ENCODE results near the gene ARPC1B. TPM values are rescaled to one million over a fixed set of nuclear protein-coding genes. Genes with fewer than 3 reads are reported as not detected.

ARPC1B gene
- total and polyA plus RNA-seq, 9 of the 15 experiments (the other 6 are each of a cell fraction or from before 2014, with no cell fraction given): 6.7 to 357 (median 211) TPM

DNA sequence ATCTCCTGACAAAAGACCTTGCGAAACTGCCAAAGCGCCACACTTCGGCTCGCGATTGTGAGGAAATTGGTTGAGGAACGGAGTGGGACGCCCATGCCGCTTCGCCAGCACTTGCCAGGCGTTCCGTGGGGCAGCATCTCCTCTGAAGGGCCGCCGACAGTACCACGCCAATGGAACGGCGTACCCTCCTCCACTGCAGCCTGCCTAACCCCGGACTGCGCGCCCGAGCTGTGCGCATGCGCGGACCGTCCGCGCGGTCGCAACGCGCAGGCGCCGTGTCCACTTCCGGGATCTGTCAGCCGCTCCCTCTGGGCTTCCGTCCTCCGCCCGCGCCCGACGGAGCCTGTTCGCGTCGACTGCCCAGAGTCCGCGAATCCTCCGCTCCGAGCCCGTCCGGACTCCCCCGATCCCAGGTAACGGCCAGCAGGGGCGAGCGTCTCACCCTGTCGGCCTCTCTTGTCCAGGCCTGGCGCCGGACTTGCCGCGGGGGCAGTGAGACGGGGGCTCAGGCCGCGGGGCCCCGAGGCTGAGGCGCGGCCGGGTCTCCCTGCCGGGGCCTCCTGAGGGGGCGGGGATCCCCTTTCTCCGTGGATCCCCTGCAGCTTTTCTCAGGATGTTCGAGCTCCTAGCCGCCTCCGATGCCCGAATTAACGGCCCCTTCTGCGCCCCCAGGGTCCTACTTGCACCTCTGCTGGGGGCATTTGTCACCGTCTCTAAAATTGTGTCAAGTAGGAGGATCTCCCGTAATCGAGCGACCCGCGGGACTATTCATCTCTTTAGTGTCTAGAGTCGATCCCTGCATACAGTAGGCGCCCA, 48.7 kb upstream of the ARPC1B start, which contains the start of gene ARPC1A (continued):
- TF ChIP-seq, protein P1, sequence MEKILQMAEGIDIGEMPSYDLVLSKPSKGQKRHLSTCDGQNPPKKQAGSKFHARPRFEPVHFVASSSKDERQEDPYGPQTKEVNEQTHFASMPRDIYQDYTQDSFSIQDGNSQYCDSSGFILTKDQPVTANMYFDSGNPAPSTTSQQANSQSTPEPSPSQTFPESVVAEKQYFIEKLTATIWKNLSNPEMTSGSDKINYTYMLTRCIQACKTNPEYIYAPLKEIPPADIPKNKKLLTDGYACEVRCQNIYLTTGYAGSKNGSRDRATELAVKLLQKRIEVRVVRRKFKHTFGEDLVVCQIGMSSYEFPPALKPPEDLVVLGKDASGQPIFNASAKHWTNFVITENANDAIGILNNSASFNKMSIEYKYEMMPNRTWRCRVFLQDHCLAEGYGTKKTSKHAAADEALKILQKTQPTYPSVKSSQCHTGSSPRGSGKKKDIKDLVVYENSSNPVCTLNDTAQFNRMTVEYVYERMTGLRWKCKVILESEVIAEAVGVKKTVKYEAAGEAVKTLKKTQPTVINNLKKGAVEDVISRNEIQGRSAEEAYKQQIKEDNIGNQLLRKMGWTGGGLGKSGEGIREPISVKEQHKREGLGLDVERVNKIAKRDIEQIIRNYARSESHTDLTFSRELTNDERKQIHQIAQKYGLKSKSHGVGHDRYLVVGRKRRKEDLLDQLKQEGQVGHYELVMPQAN (IDR thresholded peaks at IDR 0.05; ENCODE audit: borderline replicate concordance): peak; percentile 64
- TF ChIP-seq, protein P2, sequence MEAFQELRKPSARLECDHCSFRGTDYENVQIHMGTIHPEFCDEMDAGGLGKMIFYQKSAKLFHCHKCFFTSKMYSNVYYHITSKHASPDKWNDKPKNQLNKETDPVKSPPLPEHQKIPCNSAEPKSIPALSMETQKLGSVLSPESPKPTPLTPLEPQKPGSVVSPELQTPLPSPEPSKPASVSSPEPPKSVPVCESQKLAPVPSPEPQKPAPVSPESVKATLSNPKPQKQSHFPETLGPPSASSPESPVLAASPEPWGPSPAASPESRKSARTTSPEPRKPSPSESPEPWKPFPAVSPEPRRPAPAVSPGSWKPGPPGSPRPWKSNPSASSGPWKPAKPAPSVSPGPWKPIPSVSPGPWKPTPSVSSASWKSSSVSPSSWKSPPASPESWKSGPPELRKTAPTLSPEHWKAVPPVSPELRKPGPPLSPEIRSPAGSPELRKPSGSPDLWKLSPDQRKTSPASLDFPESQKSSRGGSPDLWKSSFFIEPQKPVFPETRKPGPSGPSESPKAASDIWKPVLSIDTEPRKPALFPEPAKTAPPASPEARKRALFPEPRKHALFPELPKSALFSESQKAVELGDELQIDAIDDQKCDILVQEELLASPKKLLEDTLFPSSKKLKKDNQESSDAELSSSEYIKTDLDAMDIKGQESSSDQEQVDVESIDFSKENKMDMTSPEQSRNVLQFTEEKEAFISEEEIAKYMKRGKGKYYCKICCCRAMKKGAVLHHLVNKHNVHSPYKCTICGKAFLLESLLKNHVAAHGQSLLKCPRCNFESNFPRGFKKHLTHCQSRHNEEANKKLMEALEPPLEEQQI (IDR thresholded peaks at IDR 0.05): no peak
- TF ChIP-seq, protein P3, sequence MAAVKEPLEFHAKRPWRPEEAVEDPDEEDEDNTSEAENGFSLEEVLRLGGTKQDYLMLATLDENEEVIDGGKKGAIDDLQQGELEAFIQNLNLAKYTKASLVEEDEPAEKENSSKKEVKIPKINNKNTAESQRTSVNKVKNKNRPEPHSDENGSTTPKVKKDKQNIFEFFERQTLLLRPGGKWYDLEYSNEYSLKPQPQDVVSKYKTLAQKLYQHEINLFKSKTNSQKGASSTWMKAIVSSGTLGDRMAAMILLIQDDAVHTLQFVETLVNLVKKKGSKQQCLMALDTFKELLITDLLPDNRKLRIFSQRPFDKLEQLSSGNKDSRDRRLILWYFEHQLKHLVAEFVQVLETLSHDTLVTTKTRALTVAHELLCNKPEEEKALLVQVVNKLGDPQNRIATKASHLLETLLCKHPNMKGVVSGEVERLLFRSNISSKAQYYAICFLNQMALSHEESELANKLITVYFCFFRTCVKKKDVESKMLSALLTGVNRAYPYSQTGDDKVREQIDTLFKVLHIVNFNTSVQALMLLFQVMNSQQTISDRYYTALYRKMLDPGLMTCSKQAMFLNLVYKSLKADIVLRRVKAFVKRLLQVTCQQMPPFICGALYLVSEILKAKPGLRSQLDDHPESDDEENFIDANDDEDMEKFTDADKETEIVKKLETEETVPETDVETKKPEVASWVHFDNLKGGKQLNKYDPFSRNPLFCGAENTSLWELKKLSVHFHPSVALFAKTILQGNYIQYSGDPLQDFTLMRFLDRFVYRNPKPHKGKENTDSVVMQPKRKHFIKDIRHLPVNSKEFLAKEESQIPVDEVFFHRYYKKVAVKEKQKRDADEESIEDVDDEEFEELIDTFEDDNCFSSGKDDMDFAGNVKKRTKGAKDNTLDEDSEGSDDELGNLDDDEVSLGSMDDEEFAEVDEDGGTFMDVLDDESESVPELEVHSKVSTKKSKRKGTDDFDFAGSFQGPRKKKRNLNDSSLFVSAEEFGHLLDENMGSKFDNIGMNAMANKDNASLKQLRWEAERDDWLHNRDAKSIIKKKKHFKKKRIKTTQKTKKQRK (IDR thresholded peaks at IDR 0.05; ENCODE audit: borderline replicate concordance, low read depth, low read length): no peak
- TF ChIP-seq MTF1 (CRISPR knock-in tag; IDR thresholded peaks at IDR 0.05; ENCODE audit: borderline replicate concordance): no peak
- TF ChIP-seq, protein P4, sequence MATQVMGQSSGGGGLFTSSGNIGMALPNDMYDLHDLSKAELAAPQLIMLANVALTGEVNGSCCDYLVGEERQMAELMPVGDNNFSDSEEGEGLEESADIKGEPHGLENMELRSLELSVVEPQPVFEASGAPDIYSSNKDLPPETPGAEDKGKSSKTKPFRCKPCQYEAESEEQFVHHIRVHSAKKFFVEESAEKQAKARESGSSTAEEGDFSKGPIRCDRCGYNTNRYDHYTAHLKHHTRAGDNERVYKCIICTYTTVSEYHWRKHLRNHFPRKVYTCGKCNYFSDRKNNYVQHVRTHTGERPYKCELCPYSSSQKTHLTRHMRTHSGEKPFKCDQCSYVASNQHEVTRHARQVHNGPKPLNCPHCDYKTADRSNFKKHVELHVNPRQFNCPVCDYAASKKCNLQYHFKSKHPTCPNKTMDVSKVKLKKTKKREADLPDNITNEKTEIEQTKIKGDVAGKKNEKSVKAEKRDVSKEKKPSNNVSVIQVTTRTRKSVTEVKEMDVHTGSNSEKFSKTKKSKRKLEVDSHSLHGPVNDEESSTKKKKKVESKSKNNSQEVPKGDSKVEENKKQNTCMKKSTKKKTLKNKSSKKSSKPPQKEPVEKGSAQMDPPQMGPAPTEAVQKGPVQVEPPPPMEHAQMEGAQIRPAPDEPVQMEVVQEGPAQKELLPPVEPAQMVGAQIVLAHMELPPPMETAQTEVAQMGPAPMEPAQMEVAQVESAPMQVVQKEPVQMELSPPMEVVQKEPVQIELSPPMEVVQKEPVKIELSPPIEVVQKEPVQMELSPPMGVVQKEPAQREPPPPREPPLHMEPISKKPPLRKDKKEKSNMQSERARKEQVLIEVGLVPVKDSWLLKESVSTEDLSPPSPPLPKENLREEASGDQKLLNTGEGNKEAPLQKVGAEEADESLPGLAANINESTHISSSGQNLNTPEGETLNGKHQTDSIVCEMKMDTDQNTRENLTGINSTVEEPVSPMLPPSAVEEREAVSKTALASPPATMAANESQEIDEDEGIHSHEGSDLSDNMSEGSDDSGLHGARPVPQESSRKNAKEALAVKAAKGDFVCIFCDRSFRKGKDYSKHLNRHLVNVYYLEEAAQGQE (IDR thresholded peaks at IDR 0.05; ENCODE audit: borderline replicate concordance): no peak
- TF ChIP-seq, protein P4 (CRISPR knock-in tag; IDR thresholded peaks at IDR 0.05; ENCODE audit: low read depth): peak; percentile 79; the same call in 1 of the 2 replicates
- TF ChIP-seq HCFC1 (IDR thresholded peaks at IDR 0.05; ENCODE audit: low read depth, low read length): peak; percentile 68
- no peak for TF ChIP-seq XRCC5 (IDR thresholded peaks at IDR 0.05; ENCODE audit: low read depth, low read length)
- TF ChIP-seq ESRRB (CRISPR knock-in tag; IDR thresholded peaks at IDR 0.05; ENCODE audit: borderline replicate concordance): no peak
- peak; percentile 79 for TF ChIP-seq ZBTB7A (IDR thresholded peaks at IDR 0.05; ENCODE audit: borderline replicate concordance, control insufficient read depth, low read depth, low read length)

All from K562 (cell line).